ENCODE data around the gene HSP90AA1.
A peak's percentile ranks its signal among the peaks of the same experiment; 100 is the strongest.
"Not testable (repeated sequence)": the region's sequence is repeated elsewhere in the genome, so short reads cannot be mapped to it uniquely, and the experiment has no call there.

Gene HSP90AA1

GRCh38 chr14:102094101-102094500, 7.3 kb upstream of the HSP90AA1 start:
- no peak for DNase-seq (ENCODE audit: low read depth in 2 of 2)

- DNase-seq (ENCODE audit: low read depth in 2 of 2), result no peak
Measured at GRCh38 chr14:102092806-102093205, 6.0 kb upstream of the HSP90AA1 start.

- no peak for DNase-seq (ENCODE audit: low read depth in 2 of 2)
Measured at GRCh38 chr14:102090713-102091112, 3.9 kb upstream of the HSP90AA1 start.

- no peak for DNase-seq (ENCODE audit: low read depth in 2 of 2)
Measured at GRCh38 chr14:102089621-102090343, 2.9 kb upstream of the HSP90AA1 start.

- peak; percentile 46 to 59 for DNase-seq (ENCODE audit: low read depth in 2 of 2)
Measured at GRCh38 chr14:102088012-102088792, 1.4 kb upstream of the HSP90AA1 start.

GRCh38 chr14:102087762-102088011, 843 bp upstream of the HSP90AA1 start:
- no peak for DNase-seq (ENCODE audit: low read depth in 2 of 2)

GRCh38 chr14:102086709-102086971, 204 bp downstream of the HSP90AA1 start:
- DNase-seq (ENCODE audit: low read depth in 2 of 2), result no peak

- peak; percentile 24 to 27 for DNase-seq (ENCODE audit: low read depth in 2 of 2)
Measured at GRCh38 chr14:102085948-102086708, 716 bp downstream of the HSP90AA1 start.

GRCh38 chr14:102085488-102085887, 1.4 kb downstream of the HSP90AA1 start:
- DNase-seq (ENCODE audit: low read depth in 2 of 2), result no peak

- no peak for DNase-seq (ENCODE audit: low read depth in 2 of 2)
Measured at GRCh38 chr14:102084931-102085330, 1.9 kb downstream of the HSP90AA1 start.

- not testable (repeated sequence) for DNase-seq (ENCODE audit: low read depth in 2 of 2)
Measured at GRCh38 chr14:102084522-102084921, 2.3 kb downstream of the HSP90AA1 start.

- DNase-seq (ENCODE audit: low read depth in 2 of 2), result no peak
Measured at GRCh38 chr14:102081231-102082080, 5.4 kb downstream of the HSP90AA1 start.

- DNase-seq (ENCODE audit: low read depth in 2 of 2), result no peak
Measured at GRCh38 chr14:102080183-102081080, 6.4 kb downstream of the HSP90AA1 start.

GRCh38 chr14:102079700-102079979, 7.2 kb downstream of the HSP90AA1 start:
- DNase-seq (ENCODE audit: low read depth in 2 of 2), result no peak

- DNase-seq (ENCODE audit: low read depth in 2 of 2), result no peak
Measured at GRCh38 chr14:102078831-102079699, 7.8 kb downstream of the HSP90AA1 start.

- not testable (repeated sequence) for DNase-seq (ENCODE audit: low read depth in 2 of 2)
Measured at GRCh38 chr14:102078361-102078791, 8.5 kb downstream of the HSP90AA1 start.

GRCh38 chr14:102077382-102077709, 9.5 kb downstream of the HSP90AA1 start:
- DNase-seq (ENCODE audit: low read depth in 2 of 2), result no peak

- no peak for DNase-seq (ENCODE audit: low read depth in 2 of 2)
Measured at GRCh38 chr14:102075155-102075554, 11.7 kb downstream of the HSP90AA1 start.

- DNase-seq (ENCODE audit: low read depth in 2 of 2), result no peak
Measured at GRCh38 chr14:102074415-102074964, 12.4 kb downstream of the HSP90AA1 start.
